Islet precursor cell (in vitro differentiated cells): Measurements from ENCODE around the gene NDUFAF3.
A peak's percentile ranks its signal among the peaks of the same experiment; 100 is the strongest.
"Not testable (repeated sequence)": the region's sequence is repeated elsewhere in the genome, so short reads cannot be mapped to it uniquely, and the experiment has no call there.

Experiments used
- DNase-seq: peaks from one replicate; pipeline ENCODE4 v3.0.0-alpha.2; 2018

Gene NDUFAF3

DNA sequence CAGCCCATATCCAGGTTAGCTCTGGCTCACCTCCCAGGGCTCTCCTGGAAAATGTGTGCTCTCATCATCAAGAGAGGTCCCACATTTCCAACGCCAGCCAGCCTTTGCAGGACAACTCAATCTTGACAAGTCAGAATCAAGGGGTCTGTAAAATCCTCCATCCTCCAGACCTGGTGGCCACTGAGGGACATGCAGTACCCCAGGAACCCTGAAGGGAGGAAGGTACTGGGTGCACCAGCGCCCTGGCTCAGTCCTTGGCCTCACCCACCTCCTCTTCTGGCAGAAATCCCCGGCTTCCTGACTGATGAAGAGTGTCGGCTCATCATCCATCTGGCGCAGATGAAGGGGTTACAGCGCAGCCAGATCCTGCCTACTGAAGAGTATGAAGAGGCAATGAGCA is 20.8 kb upstream of the NDUFAF3 start:
- no peak for DNase-seq

DNA sequence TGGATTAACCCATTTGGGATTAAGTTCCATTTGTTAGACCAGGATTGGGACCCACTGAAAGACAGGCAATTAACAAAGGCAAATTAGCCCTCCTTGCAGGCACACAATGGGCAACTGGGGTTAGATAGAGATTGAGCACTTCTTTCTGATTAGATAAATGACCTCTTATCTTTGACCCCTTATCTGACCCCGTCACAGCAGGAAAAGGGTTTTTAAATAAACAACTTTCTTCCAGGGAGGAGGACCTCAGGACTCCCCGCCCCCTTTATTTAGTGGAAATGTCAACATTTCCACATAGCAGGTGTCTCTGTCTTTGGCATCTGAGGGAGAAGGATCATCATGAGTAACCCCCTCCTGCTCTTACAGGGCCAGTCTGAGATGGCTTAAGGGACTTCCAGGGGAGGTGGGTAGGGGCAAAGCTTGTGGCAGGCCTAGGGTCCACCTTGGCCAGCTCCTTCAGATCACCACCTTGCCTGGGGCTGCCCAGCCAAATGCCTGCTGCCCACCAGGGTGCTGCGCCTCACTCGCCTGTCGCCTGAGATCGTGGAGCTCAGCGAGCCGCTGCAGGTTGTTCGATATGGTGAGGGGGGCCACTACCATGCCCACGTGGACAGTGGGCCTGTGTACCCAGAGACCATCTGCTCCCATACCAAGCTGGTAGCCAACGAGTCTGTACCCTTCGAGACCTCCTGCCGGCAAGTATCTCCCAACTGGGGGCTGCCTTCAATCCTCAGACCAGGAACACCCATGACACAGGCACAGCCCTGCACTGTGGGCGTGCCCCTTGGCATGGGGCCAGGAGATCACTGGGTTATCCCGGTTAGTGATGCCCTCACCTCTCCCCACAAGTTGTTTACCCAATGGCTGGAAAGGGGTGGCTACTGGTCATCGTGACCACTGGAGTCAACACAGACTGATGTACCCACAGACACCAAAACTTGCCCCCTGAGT is 17.3 kb upstream of the NDUFAF3 start:
- DNase-seq: no peak

DNA sequence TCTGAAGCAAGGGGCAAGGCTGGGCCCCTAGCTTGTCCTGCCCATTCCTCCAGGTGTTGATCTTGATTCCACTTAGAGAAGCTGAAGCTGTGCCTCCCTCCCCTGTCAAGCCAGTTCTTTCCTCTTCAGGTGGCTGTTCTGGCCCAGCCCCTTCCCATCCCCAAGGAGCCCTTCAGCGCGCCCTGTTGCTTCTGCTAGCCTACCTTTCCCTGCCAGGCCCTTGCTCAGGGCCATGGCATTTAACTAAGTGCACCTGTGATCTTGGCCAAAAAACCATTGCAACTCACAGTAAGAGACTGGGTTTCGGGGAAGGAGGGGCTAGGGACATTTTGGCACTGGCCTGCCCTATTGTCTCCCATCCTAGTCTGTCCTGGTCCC is 16.6 kb upstream of the NDUFAF3 start:
- no peak for DNase-seq

DNA sequence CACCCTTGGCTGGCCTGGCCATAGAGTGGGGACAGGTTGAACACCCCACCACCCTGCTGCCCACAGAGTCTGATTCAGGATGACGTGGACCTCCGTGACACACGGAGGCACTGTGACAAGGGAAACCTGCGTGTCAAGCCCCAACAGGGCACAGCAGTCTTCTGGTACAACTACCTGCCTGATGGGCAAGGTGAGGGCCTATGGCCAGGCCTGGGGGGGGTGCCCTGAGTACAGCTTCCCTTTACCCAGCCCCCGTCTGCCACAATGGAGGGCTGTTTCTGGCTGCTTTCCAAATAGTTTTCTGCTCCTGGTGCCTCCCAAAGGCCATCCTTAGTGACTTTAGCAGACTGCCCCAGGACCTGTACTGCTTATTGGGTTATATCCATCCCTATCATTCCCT is 15.9 kb upstream of the NDUFAF3 start:
- no peak for DNase-seq

DNA sequence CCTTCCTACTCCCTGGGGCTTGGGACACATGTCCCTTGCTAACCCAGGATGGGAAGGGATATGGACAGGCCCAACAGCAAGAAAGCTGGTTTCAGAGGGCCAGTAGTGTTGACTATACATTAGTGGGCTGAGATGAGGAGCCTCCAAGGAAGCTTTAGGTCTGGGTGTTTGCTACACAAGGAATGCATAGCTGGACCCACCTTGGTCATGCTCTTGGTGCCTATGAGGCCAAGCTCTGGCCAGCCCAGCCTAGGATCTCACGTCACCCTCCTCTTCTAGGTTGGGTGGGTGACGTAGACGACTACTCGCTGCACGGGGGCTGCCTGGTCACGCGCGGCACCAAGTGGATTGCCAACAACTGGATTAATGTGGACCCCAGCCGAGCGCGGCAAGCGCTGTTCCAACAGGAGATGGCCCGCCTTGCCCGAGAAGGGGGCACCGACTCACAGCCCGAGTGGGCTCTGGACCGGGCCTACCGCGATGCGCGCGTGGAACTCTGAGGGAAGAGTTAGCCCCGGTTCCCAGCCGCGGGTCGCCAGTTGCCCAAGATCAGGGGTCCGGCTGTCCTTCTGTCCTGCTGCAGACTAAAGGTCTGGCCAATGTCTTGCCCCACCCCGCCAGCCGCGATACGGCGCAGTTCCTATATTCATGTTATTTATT is 15.4 kb upstream of the NDUFAF3 start:
- peak; percentile 63 for DNase-seq

DNA sequence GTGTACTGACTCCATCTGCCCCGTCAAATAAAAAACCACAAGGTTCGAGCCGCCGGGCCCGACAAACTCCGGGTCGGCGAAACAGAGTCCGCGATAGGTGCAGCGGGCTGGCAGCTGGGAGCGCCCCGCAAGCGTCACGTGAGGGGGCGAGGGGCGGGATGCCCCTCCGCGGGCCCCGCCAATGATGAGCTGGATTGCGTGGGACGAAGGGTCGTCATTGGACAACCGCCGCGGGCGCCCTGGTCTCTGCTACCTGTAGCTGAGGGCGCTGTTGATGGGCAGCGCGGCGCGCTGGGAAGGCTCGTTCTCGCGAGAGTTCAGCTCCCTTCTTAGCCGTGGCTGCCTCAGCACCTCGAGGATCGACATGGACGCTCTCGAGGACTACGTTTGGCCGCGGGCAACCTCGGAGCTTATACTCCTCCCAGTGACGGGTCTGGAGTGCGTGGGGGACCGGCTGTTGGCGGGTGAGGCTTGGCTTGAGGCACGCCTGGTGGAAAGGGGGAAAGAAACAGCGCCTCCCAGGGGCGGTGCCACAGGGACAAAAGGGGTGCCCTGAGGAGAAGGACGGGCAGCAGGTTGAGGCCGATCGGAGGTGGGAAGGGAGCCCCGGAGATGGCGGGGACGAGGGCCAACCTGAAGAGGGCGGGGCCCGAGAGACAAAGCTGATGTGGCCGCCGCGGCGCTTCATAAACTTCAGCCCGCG is 14.7 kb upstream of the NDUFAF3 start, which contains the start of gene WDR6:
WDR6 (plus strand) TSS at position 324 of the 703 bp plus-strand sequence; CDS start at position 365, 41 bp downstream.
- DNase-seq: peak; percentile 99

DNA sequence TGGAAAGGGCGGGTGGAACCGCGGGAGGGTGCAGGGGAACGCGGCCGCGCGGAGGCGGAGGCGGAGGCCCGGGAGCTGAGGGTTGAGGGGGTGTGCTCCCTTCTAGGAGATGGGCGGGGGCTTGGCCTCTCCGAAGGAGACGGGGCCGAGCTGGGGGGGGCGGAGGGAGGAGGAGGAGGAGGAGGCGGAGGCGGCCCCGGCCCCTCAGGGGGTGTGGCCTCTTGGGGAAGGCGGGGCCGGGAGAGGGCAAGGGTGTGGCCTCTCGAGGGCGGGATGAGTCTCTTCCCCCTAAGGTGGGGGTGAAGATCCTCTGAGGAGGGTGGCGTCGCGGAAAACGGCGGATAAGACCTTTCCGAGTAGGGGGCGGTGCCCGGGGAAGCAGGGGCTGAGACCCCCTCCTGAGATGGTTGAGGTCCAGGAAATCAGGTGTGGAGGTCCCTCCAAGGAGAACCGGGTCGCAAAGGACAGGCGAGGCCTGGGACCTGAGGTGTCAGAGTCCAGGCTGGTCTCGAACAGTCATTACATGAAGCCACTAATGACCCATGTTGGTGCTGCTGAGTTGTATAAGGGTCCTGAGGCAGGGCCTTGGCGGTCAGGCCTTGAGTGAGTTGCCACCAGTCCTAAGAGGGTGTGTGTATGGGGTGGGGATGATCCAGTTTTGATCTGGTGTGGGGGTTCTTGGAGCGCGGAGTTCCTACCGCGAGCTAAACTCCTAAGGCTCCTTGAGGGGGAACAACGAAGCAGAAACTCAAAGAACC is 14.0 kb upstream of the NDUFAF3 start:
- DNase-seq: peak; percentile 95

DNA sequence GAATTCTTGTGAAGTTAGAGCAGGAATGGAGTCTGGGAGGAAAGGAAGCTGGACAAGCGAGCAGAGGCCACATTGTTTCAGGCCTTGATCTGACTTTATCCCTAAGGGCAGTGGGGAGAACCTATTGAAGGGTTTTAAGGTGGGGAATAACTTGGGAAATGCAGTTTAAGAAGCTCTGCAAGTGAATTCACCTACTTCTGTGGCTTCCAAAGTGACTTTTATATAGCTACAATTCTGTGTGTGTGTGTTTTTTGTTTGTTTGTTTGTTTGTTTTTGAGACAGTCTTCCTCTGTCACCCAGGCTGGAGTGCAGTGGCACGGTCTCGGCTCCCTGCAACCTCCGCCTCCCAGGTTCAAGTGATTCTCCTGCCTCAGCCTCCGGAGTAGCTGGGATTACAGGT is 13.3 kb upstream of the NDUFAF3 start:
- not testable (repeated sequence) for DNase-seq

DNA sequence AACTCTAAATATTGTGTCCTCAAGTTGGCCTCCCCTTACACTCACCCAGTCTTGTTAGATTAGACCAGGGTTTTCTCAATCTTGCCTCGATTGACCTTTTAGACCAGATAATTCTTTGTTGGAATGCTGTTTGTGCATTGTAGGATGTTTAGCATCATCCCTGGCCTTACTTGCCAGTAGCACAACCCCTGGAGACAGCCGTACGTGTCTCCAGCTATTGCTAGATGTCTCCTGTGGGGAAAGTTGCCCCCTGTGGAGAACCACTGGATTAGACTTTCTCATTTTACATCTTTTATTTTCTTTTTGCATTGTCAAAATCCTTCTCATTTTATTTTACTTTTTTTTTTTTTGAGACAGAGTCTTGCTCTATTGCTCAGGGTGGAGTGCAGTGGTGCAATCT is 12.5 kb upstream of the NDUFAF3 start:
- no peak for DNase-seq

DNA sequence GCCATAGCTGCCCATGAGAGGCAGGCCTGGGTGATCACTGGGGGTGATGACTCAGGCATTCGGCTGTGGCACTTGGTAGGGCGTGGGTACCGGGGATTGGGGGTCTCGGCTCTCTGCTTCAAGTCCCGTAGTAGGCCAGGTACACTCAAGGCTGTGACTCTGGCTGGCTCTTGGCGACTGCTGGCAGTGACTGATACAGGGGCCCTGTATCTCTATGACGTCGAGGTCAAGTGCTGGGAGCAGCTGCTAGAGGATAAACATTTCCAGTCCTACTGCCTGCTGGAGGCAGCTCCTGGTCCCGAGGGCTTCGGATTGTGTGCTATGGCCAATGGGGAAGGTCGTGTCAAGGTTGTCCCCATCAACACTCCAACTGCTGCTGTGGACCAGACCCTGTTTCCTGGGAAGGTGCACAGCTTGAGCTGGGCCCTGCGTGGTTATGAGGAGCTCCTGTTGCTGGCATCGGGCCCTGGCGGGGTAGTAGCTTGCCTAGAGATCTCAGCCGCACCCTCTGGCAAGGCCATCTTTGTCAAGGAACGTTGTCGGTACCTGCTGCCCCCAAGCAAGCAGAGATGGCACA is 9.4 kb upstream of the NDUFAF3 start:
- DNase-seq: no peak

DNA sequence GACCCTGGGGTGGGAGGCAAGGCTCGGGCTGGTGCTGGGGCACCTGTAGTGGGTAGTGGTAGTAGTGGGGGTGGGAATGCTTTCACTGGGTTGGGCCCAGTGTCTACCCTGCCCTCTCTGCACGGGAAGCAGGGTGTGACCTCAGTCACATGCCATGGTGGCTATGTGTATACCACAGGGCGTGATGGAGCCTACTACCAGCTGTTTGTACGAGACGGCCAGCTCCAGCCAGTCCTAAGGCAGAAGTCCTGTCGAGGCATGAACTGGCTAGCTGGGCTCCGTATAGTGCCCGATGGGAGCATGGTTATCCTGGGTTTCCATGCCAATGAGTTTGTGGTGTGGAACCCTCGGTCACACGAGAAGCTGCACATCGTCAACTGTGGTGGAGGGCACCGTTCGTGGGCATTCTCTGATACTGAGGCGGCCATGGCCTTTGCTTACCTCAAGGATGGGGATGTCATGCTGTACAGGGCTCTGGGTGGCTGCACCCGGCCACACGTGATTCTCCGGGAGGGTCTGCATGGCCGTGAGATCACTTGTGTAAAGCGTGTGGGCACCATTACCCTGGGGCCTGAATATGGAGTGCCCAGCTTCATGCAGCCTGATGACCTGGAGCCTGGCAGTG is 8.7 kb upstream of the NDUFAF3 start:
- DNase-seq: no peak

DNA sequence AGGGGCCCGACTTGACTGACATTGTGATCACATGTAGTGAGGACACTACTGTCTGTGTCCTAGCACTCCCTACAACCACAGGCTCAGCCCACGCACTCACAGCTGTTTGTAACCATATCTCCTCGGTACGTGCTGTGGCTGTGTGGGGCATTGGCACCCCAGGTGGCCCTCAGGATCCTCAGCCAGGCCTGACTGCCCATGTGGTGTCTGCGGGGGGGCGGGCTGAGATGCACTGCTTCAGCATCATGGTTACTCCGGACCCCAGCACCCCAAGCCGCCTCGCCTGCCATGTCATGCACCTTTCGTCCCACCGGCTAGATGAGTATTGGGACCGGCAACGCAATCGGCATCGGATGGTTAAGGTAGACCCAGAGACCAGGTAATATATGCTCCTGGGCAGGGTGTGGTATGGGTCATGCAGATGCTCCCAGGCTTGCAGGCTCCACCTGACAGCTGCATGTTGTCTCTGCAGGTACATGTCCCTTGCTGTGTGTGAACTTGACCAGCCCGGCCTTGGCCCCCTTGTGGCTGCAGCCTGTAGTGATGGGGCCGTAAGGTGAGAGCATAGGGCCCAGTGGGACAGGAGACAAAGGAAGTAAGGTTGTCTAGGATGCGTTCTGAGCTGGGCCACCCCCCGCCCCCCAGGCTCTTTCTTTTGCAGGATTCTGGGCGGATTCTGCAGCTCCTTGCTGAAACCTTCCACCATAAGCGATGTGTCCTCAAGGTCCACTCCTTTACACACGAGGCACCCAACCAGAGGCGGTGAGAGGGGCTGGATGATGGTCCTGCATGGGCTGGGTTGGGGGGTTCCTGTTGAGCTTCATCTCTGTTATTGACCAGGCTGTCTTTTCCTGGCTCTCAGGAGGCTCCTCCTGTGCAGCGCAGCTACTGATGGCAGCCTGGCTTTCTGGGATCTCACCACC is 7.9 kb upstream of the NDUFAF3 start:
- peak; percentile 91 for DNase-seq

DNA sequence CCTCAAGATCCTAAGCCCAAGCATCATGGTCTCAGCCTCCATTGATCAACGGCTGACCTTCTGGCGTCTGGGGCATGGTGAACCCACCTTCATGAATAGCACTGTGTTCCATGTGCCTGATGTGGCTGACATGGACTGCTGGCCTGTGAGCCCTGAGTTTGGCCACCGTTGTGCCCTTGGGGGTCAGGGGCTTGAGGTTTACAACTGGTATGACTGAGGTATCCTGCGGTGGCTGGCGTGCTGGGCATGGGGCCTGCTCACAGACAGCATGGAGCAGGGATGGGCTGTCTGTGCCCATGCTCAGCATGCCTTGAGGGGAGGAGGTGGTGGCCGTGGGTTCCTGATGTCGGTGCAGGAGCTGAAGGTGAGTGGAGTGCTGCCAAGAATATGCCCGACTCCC is 6.8 kb upstream of the NDUFAF3 start:
- DNase-seq: no peak

DNA sequence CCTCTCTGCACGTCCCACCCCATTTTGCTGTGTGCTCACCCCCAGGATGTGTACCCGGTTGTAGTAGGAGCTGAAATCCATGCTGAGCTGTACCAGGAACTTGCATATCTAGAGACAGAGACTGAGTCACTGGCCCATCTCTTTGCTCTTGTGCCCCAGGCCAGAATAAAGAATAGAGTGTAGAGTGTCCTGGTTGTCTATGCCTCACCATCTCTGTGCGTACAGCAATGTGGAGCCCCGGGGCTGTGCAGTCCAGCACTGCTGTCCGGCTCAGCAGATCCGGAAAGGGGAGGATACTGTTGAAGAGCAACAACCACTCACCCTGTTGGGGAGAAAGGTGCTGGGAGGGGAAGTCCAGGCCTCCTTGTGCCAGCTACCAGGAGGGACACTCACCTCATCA is 6.2 kb upstream of the NDUFAF3 start:
- no peak for DNase-seq

DNA sequence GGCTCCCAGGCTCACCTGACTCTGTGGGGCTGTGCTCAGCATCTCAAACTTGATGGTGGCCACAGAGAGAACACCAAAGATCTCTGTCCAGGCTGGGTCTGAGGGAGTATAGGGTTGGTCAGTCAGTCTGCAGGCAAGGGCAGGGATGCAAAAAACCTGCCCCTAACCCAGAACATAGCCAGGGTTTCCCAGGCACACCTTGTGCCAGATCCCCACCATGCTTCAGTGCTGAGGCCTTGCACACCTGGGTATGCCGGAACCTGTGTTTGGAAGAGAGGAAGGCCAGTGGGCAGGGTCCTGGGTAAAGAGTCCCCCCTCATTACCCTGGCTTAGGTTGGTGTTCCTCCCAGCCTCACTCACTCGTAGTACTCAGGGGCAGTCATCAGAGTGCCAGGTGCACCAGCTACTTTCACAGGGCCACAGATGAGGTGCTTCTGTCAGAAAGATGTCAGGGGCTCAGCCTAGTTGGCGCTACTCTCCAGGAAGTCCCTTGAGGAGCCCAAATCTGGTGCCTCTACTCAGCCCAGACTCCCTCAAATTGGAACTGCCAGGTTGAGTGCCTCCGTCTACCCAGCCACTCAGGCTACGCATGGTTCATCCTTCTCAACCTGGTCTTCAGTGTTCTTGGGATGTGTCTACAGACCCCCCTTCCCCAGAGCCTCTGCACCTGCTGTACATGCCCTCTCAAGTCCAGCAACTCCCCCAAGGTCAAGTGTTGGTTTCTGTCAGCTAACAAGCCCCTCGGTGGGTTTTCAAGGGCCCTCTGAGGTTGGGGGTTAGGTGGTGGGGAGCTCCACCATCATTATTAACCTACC is 5.3 kb upstream of the NDUFAF3 start:
- DNase-seq: no peak

DNA sequence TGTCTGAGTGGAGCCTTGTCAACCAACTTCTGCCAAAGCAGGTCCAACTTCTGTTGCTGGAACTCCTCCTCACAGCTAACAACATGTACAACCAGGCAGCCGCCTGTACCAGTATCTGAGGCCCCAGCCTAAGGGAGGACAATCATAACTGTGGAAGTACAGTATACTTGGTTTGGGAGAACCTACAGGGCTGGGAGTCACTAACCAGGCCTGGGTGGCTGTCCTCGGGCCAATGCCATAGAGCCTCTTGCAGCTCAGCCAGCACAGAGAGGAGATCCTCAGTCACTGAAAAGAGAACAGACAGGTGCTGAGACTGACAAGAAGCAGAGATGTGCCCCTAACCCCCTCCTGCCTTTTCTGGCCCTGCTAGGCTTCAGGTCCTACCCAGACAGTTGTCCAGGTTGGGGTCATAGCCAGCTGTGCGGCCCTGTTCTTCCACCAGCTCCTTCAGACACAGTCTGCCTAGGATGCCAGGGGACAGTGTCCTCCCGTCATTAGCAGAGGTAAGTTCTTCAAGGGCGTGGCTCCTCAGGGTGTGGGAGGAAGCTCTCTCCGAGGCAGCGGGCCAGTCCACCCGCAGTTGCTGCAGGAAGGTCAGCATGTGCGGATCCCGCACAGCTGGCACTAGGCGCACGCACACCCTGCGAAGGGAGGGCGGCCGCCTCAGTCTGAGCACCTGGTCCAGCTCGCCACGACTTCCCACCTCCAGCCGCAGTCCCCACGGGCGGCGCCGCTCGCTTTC is 4.5 kb upstream of the NDUFAF3 start:
- DNase-seq: no peak

DNA sequence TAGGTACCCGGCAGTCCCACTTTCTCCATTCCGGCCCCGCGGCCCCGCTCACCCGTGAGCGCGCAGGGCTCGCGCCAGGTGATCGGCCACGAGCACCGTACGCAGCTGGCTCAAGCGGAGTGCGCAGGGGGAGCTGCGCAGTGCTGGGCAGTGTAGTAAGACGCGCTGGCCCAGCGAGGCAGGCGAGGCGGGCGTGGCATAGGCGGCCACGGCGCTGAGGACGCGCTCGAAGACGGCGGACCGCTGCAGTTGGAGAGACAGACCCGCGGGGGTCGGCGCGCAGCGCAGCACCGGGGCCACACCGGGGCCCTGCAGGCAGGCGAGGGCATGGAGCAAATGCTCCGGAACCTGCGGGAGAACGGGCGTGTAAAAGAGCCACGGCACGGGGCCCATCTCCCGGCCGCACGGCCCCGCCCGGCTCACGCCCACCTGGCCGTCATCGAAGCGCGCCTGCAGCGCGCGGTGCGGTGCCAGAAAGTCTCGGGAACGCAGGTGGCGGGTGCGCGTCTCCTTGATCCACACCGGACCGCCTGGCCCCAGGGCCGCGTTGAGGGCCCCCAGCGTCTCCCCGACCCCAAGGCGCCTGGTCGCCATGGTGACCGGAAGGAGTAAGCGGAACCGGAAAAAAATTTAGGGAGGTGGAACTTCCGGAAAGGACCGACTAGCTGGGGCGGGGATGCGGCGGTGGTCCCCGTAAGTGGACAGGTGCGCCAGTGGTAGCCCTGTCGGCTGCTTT is 3.8 kb upstream of the NDUFAF3 start, which contains the start of gene DALRD3:
DALRD3 (minus strand) TSS at position 610 of the 736 bp plus-strand sequence; CDS start at position 594, 16 bp downstream.
- peak; percentile 81 for DNase-seq

DNA sequence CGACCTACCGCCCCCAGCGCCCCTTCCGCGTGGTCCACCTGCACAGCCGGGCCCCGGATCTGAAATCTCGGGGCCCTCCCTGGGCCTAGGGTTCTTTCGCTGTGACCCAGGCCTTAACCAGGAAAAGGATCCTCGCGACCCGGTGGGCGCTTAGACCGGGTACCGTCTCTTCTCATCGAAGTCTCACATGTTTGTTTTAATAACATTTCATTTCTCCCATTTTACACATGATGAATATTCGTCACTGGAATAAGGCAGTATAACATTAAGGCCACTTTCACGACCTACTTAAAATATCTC is 3.3 kb upstream of the NDUFAF3 start:
- DNase-seq: no peak

DNA sequence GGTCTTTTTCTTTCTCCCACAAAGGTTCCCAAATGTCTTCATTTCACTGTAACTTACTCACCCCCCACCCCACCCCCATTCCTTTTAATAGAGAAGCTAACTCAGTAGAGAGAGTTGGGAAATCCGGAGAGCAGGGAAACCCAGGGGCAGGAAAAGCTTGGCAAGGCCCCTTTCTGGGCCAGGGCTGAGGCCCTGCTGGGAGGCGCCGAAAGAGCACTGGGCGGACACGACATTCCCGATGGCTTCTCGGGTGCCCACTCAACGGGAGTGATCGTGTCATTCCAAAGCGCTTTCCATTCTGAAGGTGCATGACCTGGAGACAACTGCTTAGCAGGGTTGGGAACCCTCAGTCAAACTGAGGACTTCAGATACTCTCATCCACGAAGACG is 2.0 kb upstream of the NDUFAF3 start:
- no peak for DNase-seq
